HepG2 (cell line): ENCODE results near the gene PPP2R2D. TPM values are rescaled to one million over a fixed set of nuclear protein-coding genes. Genes with fewer than 3 reads are reported as not detected.

Experiments used
- CERS6 ChIP-seq: sonication (generic); formaldehyde crosslinking; IDR thresholded peaks from 2 replicates; pipeline ENCODE4 v1.5.0; 2020; ENCODE audit warnings: missing genetic modification reagents
- CHD2 ChIP-seq: IDR thresholded peaks from 2 replicates; pipeline ENCODE4 v1.6.1; 2011; ENCODE audit warnings: low read depth, low read length, improper control_type of control experiment
- CREM ChIP-seq, 2 experiments: sonication (generic) in 1 of 2; formaldehyde crosslinking in 1 of 2; IDR thresholded peaks; 2 replicates each; pipeline versions ENCODE4 v1.4.0 to v1.6.1; 2016 to 2020; ENCODE audit warnings: antibody characterized with exemption in 1 of 2, mild to moderate bottlenecking in 1 of 2, missing genetic modification reagents in 1 of 2
- DDIT3 ChIP-seq: sonication (generic); formaldehyde crosslinking; IDR thresholded peaks from 2 replicates; pipeline ENCODE4 v1.4.0; 2020; ENCODE audit warnings: mild to moderate bottlenecking, missing genetic modification reagents
- IKZF4 ChIP-seq: sonication (generic); formaldehyde crosslinking; IDR thresholded peaks from 2 replicates; pipeline ENCODE4 v1.5.1; 2020; ENCODE audit warnings: borderline replicate concordance, mild to moderate bottlenecking, low read depth, missing genetic modification reagents; ENCODE audit errors: not compliant biosample characterization
- KLF16 ChIP-seq, 2 experiments: sonication (generic) in 1 of 2; formaldehyde crosslinking in 1 of 2; IDR thresholded peaks; 2 replicates each; pipeline versions ENCODE4 v1.6.1 to v1.8.0; 2016 to 2023; ENCODE audit warnings: missing genetic modification reagents in 2 of 2, missing compliant biosample characterization in 1 of 2
- LCORL ChIP-seq, 2 experiments: fragments of 450-650 bp in 1 of 2; sonication (generic) in 1 of 2; formaldehyde crosslinking in 1 of 2; IDR thresholded peaks; 2 replicates each; pipeline versions ENCODE4 v1.5.0 to v1.6.1; 2017 to 2020; ENCODE audit warnings: antibody characterized with exemption in 1 of 2, missing genetic modification reagents in 1 of 2
- POLR2A ChIP-seq, 2 experiments: IDR thresholded peaks; 2 replicates each; pipeline ENCODE4 v1.6.1; 2011; ENCODE audit warnings: low read depth in 2 of 2, low read length in 2 of 2, mild to moderate bottlenecking in 1 of 2, moderate library complexity in 1 of 2; ENCODE audit not compliant: insufficient read depth in 1 of 2
- PPARG ChIP-seq: conservative IDR thresholded peaks from 2 replicates; pipeline ENCODE4 v1.6.1; 2016; ENCODE audit warnings: missing biosample characterization, missing genetic modification reagents
- SALL1 ChIP-seq: sonication (generic); formaldehyde crosslinking; IDR thresholded peaks from 2 replicates; pipeline ENCODE4 v1.8.0; 2022; ENCODE audit warnings: mild to moderate bottlenecking, missing genetic modification reagents
- SMAD3 ChIP-seq: sonication (generic); formaldehyde crosslinking; IDR thresholded peaks from 2 replicates; pipeline ENCODE4 v1.4.0; 2020; ENCODE audit warnings: missing genetic modification reagents
- TCF12 ChIP-seq, 2 experiments: fragments of 450-650 bp in 1 of 2; sonication (generic) in 1 of 2; formaldehyde crosslinking in 1 of 2; IDR thresholded peaks; 2 replicates each; pipeline versions ENCODE4 v1.6.1 to v1.8.0; 2017 to 2022; ENCODE audit warnings: antibody characterized with exemption in 1 of 2, mild to moderate bottlenecking in 1 of 2, missing genetic modification reagents in 1 of 2, moderate library complexity in 1 of 2
- ZNF160 ChIP-seq: sonication (generic); formaldehyde crosslinking; IDR thresholded peaks from 2 replicates; pipeline ENCODE4 v1.8.0; 2022; ENCODE audit warnings: mild to moderate bottlenecking, inconsistent platforms, missing genetic modification reagents
- ZNF468 ChIP-seq: sonication (generic); formaldehyde crosslinking; IDR thresholded peaks from 2 replicates; pipeline ENCODE4 v1.8.0; 2022; ENCODE audit warnings: mild to moderate bottlenecking, moderate library complexity, missing genetic modification reagents
- ZNF496 ChIP-seq: sonication (generic); formaldehyde crosslinking; IDR thresholded peaks from 2 replicates; pipeline ENCODE4 v1.8.1; 2023; ENCODE audit warnings: mild to moderate bottlenecking, moderate library complexity, missing genetic modification reagents; ENCODE audit not compliant: insufficient replicate concordance
- polyA plus RNA-seq, 8 experiments: library from polyadenylated mRNA; depleted of rRNA in 3 of 8; stranded (reverse) in 7 of 8; unstranded in 1 of 8; fragments of >200 nt; fragmentation: Illumina TruSeq in 4 of 8; extraction: Trizol in 4 of 8; gene quantifications; 2 replicates each; pipeline versions ENCODE4 v1.2.1 to v1.2.3, GENCODE V29; 2011 to 2016; ENCODE audit warnings: low read depth in 4 of 8, missing spikeins in 1 of 8, mixed read lengths in 1 of 8; ENCODE audit not compliant: insufficient read depth in 1 of 8
- total RNA-seq, 5 experiments: library from RNA; depleted of rRNA; stranded (reverse); fragments of >200 nt; fragmentation: Illumina TruSeq; extraction: Trizol; gene quantifications; 2 replicates each; pipeline ENCODE4 v1.2.3, GENCODE V29; 2016; ENCODE audit warnings: low read depth in 1 of 5
- TF ChIP-seq, protein P1 (sequence below): sonication (generic); formaldehyde crosslinking; conservative IDR thresholded peaks from 2 replicates; pipeline ENCODE4 v1.4.0; 2020; ENCODE audit warnings: mild to moderate bottlenecking, missing genetic modification reagents, moderate library complexity
- TF ChIP-seq, protein P2 (sequence below): sonication (generic); formaldehyde crosslinking; IDR thresholded peaks from 2 replicates; pipeline ENCODE4 v1.5.0; 2020; ENCODE audit warnings: missing genetic modification reagents
- TF ChIP-seq, protein P3 (sequence below): sonication (generic); formaldehyde crosslinking; IDR thresholded peaks from 2 replicates; pipeline ENCODE4 v1.5.0; 2020; ENCODE audit warnings: mild to moderate bottlenecking, missing genetic modification reagents

PPP2R2D gene
- total and polyA plus RNA-seq, 2 of the 13 experiments (the other 11 are each of a cell fraction or from before 2014, with no cell fraction given), result 32.7 to 33.2 TPM

DNA sequence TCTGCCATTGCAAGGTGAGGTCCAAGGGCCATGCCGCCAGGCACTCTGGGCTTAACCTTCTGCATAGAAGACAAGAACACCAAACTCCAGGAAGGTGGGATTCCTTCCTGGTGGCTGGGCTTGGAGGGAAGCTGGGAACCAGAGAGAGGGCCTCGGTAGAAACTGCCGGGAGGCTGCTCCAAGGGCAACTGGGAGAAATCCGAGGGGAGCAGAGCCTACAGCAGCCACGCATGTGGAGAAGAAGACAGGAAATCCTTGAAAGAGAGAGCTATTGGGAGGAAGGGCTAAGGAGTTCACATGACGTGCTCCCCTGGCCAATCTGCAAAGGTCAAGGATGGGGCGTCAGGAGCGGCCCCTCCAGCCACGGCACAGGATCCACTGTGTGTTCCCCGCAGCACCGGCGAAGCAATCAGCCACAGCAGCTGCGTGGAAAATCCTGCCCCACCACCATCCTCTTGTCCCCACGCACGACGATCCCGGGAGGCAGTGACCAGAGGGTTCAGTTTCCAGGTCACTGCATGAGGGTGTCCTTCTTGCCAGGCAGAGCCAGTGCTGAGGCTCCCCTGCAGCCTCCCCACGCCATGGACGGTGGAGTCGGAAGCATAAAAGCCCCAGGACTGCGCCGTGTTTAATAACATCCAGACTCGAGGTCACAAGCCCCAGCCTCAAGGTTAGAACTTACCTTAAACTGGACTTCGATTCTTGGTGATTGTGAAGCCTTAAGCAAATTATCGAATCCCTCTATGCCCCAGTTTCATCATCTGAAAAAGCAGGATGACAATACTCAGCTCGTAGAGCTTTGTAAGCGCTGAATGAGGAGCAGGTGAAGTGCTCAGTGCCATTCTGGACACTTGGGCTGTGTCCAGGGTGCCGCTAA is 8.6 kb upstream of the PPP2R2D start (continued):
- TF ChIP-seq LCORL (IDR thresholded peaks at IDR 0.05) (no peak), LCORL (CRISPR knock-in tag; IDR thresholded peaks at IDR 0.05) (0 out of 2 replicates have a peak, but pooled peaks have one; percentile 24), CERS6 (CRISPR knock-in tag) (no peak), KLF16 (CRISPR knock-in tag; IDR thresholded peaks at IDR 0.05) (0 out of 4 replicates have a peak, but pooled peaks of 1 of the 2 experiments have one; percentile 27), IKZF4 (CRISPR knock-in tag) (no peak), ZNF468 (CRISPR knock-in tag) (no peak), CREM (IDR thresholded peaks at IDR 0.05) (no peak), CREM (CRISPR knock-in tag; IDR thresholded peaks at IDR 0.05) (no peak), PPARG (CRISPR knock-in tag) (0 out of 2 replicates have a peak, but pooled peaks have one; percentile 40), POLR2A (IDR thresholded peaks at IDR 0.05; ENCODE audit: insufficient read depth in 1 of 2, low read depth in 2 of 2, low read length in 2 of 2) (peak in 1 of 2 experiments; percentile 15; a peak in 2 of 4 replicates), TCF12 (IDR thresholded peaks at IDR 0.05) (no peak), TCF12 (CRISPR knock-in tag; IDR thresholded peaks at IDR 0.05) (no peak), SALL1 (no peak; the same call in none of the 2 replicates), CHD2 (no peak), ZNF496 (CRISPR knock-in tag) (no peak), DDIT3 (CRISPR knock-in tag) (no peak), ZNF160 (CRISPR knock-in tag) (no peak), SMAD3 (CRISPR knock-in tag) (no peak)
- TF ChIP-seq, protein P1, sequence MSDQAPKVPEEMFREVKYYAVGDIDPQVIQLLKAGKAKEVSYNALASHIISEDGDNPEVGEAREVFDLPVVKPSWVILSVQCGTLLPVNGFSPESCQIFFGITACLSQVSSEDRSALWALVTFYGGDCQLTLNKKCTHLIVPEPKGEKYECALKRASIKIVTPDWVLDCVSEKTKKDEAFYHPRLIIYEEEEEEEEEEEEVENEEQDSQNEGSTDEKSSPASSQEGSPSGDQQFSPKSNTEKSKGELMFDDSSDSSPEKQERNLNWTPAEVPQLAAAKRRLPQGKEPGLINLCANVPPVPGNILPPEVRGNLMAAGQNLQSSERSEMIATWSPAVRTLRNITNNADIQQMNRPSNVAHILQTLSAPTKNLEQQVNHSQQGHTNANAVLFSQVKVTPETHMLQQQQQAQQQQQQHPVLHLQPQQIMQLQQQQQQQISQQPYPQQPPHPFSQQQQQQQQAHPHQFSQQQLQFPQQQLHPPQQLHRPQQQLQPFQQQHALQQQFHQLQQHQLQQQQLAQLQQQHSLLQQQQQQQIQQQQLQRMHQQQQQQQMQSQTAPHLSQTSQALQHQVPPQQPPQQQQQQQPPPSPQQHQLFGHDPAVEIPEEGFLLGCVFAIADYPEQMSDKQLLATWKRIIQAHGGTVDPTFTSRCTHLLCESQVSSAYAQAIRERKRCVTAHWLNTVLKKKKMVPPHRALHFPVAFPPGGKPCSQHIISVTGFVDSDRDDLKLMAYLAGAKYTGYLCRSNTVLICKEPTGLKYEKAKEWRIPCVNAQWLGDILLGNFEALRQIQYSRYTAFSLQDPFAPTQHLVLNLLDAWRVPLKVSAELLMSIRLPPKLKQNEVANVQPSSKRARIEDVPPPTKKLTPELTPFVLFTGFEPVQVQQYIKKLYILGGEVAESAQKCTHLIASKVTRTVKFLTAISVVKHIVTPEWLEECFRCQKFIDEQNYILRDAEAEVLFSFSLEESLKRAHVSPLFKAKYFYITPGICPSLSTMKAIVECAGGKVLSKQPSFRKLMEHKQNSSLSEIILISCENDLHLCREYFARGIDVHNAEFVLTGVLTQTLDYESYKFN, result peak; percentile 32; the same call in 1 of the 2 replicates
- TF ChIP-seq, protein P2, sequence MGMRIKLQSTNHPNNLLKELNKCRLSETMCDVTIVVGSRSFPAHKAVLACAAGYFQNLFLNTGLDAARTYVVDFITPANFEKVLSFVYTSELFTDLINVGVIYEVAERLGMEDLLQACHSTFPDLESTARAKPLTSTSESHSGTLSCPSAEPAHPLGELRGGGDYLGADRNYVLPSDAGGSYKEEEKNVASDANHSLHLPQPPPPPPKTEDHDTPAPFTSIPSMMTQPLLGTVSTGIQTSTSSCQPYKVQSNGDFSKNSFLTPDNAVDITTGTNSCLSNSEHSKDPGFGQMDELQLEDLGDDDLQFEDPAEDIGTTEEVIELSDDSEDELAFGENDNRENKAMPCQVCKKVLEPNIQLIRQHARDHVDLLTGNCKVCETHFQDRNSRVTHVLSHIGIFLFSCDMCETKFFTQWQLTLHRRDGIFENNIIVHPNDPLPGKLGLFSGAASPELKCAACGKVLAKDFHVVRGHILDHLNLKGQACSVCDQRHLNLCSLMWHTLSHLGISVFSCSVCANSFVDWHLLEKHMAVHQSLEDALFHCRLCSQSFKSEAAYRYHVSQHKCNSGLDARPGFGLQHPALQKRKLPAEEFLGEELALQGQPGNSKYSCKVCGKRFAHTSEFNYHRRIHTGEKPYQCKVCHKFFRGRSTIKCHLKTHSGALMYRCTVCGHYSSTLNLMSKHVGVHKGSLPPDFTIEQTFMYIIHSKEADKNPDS (CRISPR knock-in tag), result no peak
- TF ChIP-seq, protein P3, sequence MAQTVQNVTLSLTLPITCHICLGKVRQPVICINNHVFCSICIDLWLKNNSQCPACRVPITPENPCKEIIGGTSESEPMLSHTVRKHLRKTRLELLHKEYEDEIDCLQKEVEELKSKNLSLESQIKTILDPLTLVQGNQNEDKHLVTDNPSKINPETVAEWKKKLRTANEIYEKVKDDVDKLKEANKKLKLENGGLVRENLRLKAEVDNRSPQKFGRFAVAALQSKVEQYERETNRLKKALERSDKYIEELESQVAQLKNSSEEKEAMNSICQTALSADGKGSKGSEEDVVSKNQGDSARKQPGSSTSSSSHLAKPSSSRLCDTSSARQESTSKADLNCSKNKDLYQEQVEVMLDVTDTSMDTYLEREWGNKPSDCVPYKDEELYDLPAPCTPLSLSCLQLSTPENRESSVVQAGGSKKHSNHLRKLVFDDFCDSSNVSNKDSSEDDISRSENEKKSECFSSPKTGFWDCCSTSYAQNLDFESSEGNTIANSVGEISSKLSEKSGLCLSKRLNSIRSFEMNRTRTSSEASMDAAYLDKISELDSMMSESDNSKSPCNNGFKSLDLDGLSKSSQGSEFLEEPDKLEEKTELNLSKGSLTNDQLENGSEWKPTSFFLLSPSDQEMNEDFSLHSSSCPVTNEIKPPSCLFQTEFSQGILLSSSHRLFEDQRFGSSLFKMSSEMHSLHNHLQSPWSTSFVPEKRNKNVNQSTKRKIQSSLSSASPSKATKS (CRISPR knock-in tag), result no peak
